Measurements from ENCODE around the gene UTF1.

- TF ChIP-seq POLR2A (IDR thresholded peaks at IDR 0.05; ENCODE audit: low read depth, low read length): no peak
- TF ChIP-seq TAF1 (IDR thresholded peaks at IDR 0.05; ENCODE audit: low read depth, low read length): no peak
Observed at GRCh38 chr10:133202778-133203651, 27.0 kb upstream of the UTF1 start.
